HEK293T (cell line): ENCODE data around the gene UBE3D.

Source experiments
- CTBP1 ChIP-seq: fragments of 450-650 bp; IDR thresholded peaks from 2 replicates; pipeline ENCODE4 v1.6.1; 2016; ENCODE audit warnings: borderline replicate concordance
- ELF4 ChIP-seq: fragments of 450-650 bp; IDR thresholded peaks from 2 replicates; pipeline ENCODE4 v1.6.1; 2017; ENCODE audit warnings: antibody characterized with exemption
- FOXK2 ChIP-seq: fragments of 450-650 bp; IDR thresholded peaks from 2 replicates; pipeline ENCODE4 v1.6.1; 2016; ENCODE audit warnings: mild to moderate bottlenecking
- FOXM1 ChIP-seq: fragments of 450-650 bp; IDR thresholded peaks from 2 replicates; pipeline ENCODE4 v1.6.1; 2017; ENCODE audit warnings: mild to moderate bottlenecking, borderline replicate concordance
- HDGF ChIP-seq: fragments of 450-650 bp; IDR thresholded peaks from 2 replicates; pipeline ENCODE4 v1.6.1; 2017; ENCODE audit warnings: antibody characterized with exemption, borderline replicate concordance
- L3MBTL2 ChIP-seq: fragments of 450-650 bp; conservative IDR thresholded peaks from 2 replicates; pipeline ENCODE4 v1.6.1; 2016; ENCODE audit warnings: mild to moderate bottlenecking
- NFRKB ChIP-seq: fragments of 450-650 bp; IDR thresholded peaks from 2 replicates; pipeline ENCODE4 v1.6.1; 2016; ENCODE audit warnings: mild to moderate bottlenecking, moderate library complexity
- SP1 ChIP-seq: fragments of 450-650 bp; IDR thresholded peaks from 2 replicates; pipeline ENCODE4 v1.6.1; 2017
- SUZ12 ChIP-seq: fragments of 450-650 bp; IDR thresholded peaks from 2 replicates; pipeline ENCODE4 v1.6.1; 2016; ENCODE audit warnings: mild to moderate bottlenecking
- TARDBP ChIP-seq: fragments of 450-650 bp; IDR thresholded peaks from 2 replicates; pipeline ENCODE4 v1.6.1; 2016
- ZNF384 ChIP-seq: fragments of 450-650 bp; IDR thresholded peaks from 2 replicates; pipeline ENCODE4 v1.6.1; 2016
- TF ChIP-seq, protein P1 (sequence below): fragments of 450-650 bp; IDR thresholded peaks from 2 replicates; pipeline ENCODE4 v1.6.1; 2016

DNA sequence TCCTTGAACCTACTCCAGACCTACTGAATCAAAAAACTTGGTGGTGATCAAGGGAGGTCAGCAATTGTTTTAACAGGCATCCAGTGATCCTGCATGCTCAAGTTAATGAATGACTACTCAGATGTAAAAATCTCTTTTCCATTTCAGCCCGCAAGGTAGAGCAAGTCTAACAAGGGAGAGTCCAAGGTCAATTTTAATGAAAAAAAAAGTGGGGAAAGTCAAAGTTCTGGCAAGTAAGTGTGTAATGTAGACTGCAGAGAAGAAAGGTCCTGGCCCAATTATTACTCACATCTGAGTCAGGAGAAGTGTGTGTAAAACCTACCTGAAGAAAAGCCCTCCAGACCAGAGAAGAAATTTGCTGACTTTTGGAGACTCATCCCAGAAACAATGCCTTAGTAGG lies 193.5 kb downstream of the UBE3D start:
- TF ChIP-seq TARDBP (no peak), FOXK2 (no peak), SP1 (no peak), SUZ12 (no peak), NFRKB (no peak), L3MBTL2 (no peak), FOXM1 (no peak), HDGF (no peak), CTBP1 (no peak), ZNF384 (no peak), ELF4 (no peak)
- TF ChIP-seq, protein P1, sequence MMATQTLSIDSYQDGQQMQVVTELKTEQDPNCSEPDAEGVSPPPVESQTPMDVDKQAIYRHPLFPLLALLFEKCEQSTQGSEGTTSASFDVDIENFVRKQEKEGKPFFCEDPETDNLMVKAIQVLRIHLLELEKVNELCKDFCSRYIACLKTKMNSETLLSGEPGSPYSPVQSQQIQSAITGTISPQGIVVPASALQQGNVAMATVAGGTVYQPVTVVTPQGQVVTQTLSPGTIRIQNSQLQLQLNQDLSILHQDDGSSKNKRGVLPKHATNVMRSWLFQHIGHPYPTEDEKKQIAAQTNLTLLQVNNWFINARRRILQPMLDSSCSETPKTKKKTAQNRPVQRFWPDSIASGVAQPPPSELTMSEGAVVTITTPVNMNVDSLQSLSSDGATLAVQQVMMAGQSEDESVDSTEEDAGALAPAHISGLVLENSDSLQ = no peak
